Activated T-cell treated with anti-CD3 and anti-CD28 coated beads for 4 hours (primary cell): ENCODE data around the gene MTG2.
"Not testable (repeated sequence)": the region's sequence is repeated elsewhere in the genome, so short reads cannot be mapped to it uniquely, and the experiment has no call there.

ENCODE experiments used
- DNase-seq: peaks from one replicate; pipeline ENCODE4 v3.0.0-alpha.2; 2020

The MTG2 gene

DNA sequence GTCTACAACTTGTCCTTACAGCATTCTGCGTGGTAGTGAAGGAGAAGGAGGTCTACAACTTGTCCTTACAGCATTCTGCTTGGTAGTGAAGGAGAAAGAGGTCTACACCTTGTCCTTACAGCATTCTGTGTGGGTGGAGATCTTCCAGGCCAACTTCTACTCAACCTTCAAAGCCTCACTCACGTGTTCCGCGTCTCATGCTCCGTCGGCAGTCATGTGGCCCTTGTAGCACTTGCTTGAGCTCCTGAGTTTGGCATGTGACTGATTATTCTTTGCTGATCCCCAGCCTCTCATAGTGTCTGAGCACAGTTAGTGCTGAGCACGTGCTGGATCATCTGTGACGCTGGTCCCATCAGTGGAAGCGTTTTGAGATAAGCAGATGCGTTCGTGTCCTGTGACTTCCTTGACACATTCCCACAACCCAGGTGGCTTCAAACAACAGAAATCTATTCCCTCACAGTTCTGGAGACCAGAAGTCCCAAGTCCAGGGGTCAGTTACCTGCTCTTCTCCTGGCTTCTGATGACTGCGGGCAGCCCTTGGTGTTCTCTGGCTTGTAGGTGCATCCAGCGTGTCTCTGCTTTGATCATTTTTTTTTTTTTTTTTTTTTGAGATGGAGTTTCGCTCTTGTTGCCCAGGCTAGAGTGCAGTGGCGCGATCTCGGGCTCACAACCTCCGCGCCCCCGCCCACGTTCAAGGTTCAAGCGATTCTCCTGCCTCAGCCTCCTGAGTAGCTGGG is 36.6 kb upstream of the MTG2 start:
- no peak for DNase-seq

DNA sequence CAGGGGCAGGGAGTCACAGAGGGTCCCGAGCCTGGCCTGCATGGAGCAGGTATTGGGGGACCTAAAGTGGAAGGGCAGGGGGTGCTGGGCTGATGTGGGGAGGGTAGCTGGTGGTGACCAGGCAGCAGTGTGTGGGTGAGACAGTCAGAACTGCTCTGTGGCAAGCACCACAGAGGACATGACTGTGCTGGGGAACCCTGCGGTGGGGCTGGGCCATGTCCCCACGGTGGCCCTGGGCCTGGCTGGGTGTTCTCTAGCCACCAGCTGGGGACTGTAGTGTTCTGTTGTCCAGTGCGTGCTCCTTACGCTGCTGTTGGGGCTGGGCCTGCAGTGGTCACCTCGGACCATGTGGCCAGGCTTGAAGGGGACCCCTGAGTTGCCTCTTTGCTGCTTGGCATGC is 35.7 kb upstream of the MTG2 start:
- DNase-seq = no peak

DNA sequence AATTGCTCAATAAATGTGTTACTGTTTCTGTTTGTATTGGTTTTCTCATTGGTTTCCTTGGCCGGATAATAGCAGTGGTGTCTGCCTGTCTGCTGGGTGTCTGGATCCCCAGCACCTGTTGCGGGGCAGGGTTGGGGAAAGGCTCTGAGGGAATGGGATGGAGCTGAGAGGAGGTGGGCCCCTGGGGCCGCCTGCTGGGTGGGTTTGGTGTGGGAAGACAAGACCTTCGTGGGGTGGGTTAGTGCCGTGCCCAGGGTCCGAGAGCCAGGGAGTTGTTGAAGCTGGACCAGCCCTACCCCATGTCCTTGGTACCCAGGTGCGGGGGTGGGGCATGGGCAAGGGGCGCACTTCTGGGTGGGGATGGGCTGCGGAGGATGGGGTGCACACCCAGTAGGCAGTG is 35.3 kb upstream of the MTG2 start:
- no peak for DNase-seq

DNA sequence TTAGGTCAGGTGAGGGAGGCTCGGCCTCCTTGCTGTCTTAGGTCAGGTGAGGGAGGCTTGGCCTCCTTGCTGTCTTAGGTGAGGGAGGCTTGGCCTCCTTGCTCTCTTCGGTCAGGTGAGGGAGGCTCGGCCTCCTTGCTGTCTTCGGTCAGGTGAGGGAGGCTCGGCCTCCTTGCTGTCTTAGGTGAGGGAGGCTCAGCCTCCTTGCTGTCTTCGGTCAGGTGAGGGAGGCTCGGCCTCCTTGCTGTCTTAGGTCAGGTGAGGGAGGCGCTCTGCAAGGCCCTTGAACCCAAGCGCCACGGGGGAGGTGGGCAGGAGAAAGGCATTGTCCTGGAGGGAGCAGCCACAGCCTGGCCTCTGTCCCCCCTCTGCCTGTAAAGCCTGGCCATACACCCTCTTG is 34.4 kb upstream of the MTG2 start:
- not testable (repeated sequence) for DNase-seq

DNA sequence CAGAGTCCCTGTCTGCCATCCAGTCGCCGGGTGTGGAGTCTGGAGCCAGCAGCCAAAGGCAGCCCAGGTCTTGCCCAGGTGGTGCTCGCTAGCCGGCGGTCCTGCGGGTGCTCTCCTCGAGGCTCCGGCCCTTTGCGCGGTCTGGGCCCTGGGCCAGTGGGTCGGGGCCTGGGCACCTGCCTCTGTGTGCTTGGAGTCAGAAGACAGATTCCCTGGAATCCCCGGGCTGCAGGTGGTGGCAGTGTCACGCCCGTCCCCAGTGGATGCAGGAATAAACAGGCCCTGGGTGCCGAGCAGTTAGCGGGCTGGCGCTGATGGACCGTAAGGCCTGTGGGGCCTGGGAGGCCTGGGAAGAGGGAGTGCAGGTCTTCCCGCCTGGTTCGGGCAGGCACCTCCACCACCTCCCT is 33.9 kb upstream of the MTG2 start:
- DNase-seq = no peak

DNA sequence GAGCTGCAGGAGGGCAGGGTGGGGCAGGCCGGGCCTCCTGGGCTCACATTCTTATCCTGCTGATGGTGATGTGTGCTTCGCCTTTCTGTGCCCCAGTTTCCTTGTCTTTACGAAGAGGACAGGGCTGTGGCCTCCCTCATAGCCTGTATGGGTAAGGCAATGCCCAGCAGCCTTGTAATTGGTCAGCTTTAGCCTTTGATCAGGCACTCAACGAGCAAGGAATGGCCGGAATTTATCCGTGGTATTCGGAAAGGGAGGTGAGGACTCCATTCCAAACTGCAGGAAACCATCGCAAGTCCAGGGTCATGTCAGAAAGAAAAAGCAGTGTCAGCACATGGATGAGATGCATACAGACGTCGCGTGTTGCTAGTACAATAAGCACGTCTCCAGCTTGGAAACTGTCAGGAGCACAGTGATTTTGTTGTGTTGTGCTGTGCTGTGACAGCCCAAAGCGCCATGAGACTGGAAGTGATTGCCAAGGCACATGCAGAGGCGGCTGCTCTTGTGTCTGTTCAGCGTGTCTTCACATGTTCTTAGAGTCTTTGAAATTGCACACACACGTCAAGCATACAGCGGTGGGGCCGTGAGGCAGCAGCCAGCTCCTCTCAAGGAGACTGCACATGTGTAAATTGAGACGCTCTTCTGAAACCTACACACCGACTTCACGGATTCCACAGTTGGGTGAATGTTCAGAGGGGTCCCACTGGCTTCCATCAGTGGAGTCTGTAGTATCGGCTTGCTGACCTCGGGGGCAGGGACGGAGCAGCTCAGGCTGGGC is 33.1 kb upstream of the MTG2 start:
- DNase-seq = no peak

DNA sequence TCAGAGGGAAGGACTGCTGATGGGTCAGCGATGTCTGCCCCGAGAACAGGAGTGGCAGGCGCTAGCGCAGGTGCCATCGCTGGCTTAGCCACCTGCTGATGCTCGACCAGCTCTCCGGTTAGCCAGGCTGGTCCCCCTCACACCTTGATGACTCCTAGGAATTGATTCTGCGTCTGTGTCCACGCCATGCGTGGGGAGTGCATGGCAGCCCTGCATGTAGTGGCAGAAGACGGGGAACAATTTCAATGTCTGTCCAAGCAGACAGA is 32.6 kb upstream of the MTG2 start:
- no peak for DNase-seq

DNA sequence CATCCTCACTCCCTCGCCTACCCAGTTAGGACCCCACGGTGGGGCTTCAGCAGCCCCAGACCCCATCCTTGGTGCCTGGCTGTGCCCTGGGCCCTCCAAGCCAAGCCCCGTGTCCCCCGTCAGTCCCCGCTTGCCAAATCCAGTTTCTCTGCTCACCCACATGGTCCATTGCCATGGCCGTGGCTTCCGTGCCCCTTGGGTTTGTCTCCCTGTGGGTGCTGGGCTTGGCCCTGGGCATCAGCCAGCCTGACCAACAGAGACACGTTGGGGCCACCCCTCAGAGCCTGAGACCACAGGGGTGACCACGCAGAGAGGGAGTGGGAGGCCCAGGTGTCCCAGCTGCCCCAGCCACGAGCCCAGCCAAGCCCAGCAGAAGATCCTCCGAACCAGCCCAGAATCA is 31.6 kb upstream of the MTG2 start:
- no peak for DNase-seq

DNA sequence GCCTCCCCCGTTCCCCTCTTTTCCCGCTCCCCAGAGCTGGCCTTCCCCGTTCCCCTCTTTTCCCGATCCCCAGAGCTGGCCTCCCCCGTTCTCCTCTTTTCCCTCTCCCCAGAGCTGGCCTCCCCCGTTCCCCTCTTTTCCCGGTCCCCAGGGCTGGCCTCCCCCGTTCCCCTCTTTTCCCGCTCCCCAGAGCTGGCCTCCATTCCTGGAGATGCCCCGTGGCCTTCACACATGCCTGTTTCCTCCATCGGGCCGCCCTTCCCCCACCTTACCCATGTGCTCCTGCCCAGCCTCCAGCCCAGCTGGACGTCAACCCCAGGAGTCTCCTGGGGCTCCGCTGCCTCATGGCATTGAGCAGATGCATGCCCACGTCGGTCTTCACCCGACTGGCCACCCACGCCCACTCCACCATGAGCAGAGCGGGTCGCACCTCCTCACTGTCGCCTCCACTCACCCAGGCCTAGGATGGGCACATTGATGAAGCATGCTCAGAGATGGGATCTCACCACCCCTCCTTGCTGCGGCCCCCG is 30.9 kb upstream of the MTG2 start:
- DNase-seq = no peak

DNA sequence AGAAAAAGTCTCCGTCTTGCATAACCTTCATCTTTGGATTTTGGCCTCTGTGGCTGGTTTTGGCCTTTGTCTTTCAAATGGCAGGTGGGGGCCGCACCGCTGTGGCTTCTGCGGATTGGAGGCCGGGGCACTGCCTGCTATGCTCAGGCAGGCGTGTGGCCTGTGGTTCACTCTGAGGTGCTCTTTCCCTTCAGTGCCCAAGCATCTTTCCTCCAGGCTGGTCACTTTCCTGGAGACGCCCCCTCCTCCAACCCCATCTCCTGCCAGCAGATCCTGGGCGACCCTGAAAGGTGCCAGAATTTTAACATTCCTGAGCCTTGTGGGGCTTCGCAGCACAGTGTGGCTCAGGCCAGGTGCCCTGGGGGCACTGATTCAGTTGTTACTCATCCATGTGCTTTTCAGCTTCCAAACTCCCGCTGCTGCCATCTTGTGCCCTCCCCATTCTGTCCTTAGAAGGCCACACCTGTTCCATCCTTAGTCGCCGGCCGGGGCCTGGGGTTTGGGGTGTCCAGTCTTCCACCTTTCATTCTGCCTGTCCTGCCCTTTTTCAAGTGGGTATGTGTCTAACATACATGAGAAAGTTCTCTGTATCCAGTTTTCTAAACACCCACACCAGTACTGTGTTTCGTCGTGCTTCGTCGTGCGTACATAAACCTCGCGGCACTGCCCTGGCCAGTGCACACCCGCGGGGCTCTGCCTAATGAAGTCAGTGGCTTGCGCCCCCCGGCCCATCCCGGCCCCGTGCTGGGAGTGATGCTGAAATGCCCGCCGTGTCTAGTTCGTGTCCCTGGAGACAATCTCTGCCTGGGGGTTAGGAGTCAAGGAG is 27.2 kb upstream of the MTG2 start:
- no peak for DNase-seq

DNA sequence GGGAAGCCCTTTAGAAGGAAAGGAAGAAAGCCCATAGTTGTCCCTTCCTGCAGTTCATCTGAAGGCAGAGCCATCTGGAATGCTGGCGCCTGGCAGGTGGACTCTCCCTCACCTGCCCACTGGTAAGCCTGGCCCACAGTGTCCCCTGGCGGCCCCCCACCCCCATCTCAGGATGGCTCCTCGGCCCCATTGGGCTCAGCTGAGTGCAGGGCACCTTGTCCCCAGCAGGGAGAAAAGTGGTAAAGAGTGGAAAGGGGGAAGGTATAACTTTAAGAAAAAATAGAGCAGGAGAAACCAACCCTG is 26.6 kb upstream of the MTG2 start:
- DNase-seq = no peak

DNA sequence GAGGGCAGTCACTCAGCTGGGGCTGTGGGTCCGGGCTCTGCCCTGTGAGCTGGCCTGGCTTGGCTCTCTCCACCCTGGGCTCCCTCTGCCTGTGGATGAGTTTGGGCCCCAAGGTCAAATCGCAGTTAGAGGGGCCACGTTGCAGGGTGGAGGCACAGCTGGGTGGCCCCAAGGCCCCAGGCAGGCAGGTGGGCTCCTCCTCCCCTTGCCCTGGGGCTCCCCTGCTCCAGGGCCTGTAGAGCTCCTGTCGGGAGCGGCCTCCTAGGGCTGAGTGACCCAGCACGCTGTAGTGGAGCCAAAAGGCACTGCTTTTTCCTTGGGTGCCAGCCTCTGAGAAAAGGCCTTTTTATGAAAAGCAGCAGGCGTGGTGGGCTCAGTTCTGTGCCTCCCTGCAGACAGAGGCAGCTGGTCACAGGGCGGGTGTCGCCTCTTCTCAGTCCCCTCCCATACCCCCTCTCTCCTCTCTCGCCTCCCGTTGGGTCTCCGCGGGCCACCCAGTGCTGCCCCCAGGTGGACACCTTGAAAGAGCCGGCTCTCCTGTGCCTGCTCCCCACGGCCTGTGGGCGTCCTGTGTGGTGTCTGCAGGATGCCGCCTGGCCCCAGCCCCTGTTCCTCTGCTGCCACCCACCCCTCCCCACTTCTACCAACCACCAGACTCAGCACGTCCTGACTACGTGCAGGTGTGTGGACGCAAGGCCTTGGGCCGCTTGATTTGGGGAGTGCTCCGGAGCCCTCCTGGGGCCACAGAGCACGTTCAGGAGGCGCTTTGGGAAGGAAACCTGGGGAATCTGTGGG is 26.0 kb upstream of the MTG2 start:
- peak; percentile 64 for DNase-seq

DNA sequence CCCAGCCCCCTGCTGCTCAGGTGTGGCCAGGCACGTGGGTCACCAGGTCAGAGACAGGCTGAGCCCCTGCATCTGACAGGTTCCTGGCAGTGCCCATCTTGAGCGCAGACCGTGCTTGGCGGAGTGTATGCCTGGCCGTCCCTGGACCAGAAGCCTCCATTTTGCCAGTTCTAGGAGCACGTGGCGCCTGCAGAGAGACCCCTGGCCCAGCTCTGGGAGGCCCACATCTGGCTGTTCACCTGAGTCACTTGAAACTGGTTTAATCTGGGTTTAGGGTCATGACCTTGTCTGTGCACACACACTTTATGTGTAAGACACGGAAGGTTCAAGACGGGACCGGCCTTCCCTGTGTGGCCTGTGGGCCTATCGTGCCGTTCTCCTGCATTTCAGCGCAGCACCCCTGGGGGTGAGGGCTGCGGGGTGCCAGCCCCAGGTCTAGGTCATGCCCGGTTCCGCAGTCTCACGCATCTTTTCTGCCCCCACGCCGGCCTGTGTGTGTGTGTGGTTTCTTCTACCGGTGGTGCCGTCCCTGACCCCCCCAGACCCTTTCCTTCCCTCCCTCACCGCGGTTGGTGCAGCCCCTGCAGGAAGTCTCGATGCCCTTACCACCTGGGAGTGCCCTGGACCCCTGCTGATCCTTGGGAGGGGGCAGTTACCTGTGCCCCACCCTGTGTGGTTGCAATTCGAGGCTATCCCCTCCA is 25.3 kb upstream of the MTG2 start:
- DNase-seq = no peak

DNA sequence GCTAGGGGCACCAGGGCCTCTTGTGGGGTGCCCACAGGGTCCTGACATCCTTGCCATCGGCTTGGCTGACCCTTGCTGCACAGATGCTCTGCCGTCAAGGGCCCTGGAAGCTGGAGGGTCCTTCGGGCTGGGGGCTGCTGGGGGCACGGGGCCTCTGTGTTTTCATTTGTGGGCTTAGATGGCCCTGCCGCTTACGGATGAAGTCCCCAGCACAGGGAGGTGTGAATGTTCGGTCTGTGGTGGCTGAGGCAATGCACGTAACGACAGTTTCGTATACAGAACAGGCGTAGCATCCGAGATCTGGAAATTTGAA is 24.8 kb upstream of the MTG2 start:
- DNase-seq = no peak

DNA sequence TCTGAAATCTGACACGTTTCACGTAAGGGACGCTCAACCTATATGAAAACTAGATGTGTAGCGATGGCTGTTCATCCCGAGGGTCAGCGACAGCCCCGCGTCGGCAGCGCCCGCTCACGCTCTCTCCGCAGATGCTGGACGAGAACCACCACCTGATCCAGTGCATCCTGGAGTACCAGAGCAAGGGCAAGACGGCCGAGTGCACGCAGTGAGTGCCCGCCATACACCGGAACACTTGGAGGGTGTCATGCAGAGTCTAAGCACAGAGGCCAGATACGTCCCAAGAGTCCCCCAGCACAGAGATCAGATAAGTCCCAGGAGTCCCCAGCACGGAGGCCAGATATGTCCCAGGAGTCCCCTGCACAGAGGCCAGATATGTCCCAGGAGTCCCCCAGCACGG is 24.3 kb upstream of the MTG2 start:
- no peak for DNase-seq

DNA sequence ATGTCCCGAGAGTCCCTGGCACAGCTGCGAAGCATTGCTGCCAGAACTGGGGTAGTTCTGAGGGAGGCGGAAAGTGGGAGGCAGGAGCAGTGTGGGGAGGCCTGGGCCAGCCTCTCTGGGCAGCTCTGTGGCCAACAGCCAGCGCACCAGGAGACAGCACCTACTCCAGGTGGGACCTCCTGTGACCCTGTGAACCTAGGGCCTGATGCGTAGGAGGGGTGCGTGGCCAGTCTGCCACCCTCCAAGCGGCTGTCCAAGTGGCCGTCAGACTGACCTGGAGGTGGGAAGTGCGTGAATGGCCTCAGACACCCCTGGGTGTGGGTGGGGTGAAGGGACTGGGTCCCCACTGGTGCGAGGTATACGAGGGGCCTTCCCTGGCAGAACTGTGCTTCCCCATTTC is 23.8 kb upstream of the MTG2 start:
- DNase-seq = no peak

DNA sequence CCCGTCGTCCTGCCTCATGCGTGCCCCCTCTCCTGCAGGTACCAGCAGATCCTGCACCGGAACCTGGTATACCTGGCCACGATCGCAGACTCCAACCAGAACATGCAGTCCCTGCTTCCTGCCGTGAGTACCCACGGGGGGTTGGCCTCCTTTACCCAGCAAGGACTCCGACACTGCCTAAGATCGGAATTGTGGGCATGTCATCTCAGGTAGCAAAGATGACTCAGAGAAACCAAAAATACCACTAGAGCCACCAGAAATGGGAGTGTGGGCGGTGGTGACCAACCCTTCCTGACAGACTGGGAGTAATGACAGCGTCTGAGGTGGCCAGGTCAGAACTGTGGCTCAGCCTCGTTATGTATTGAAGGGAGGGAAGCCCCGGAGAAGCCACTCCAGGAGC is 23.0 kb upstream of the MTG2 start:
- no peak for DNase-seq

DNA sequence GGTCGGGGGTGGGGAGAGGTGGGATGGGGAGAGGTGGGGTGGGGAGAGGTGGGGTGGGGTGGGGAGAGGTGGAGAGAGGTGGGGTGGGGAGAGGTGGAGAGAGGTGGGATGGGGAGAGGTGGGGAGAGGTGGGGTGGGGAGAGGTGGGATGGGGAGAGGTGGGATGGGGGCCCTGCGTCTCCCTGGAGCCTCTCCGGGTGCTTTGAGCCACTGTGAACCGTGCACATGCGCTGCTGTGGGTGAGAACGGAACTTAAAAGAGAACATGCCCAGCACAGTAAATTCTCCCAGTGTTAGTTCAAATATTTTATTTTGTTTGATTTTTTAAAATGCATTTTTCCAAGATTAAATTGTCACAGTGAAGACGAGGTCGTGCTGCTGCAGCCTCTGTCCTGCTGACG is 22.6 kb upstream of the MTG2 start:
- no peak for DNase-seq

DNA sequence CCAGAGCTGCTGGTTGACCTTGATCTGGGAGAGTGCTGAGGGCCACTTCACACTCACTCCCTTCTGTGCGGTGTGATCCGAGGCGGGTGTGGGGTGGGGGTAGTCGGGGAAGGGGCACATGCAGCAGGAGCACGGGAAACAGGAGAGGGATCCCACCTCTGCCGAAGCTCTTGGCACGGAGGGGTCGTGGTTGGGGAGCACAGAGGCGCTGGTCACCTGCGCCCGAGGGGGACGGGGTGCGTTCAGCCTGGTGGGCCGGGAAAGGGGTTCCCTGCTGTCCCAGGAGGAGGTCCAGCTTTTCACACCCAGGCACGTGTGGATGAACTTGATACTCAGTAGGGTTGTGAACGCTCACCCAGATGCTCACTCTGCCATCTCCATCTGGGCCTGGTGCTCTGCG is 22.0 kb upstream of the MTG2 start:
- no peak for DNase-seq

DNA sequence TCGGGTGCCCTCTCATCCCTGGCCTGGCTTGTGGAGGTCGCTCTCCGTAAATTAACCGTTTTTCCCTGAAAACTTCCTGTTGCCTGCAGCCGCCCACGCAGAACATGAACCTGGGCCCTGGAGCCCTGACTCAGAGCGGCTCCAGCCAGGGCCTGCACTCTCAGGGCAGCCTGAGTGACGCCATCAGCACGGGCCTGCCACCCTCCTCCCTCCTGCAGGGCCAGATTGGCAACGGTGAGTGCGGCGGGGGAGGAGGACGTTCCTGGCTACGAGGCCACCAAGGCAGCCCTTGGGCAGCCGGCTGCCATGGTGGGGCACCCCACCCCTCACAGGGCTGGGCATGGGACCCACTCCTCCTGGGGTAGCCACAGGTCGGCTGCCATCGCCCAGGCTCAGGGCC is 21.5 kb upstream of the MTG2 start:
- no peak for DNase-seq

DNA sequence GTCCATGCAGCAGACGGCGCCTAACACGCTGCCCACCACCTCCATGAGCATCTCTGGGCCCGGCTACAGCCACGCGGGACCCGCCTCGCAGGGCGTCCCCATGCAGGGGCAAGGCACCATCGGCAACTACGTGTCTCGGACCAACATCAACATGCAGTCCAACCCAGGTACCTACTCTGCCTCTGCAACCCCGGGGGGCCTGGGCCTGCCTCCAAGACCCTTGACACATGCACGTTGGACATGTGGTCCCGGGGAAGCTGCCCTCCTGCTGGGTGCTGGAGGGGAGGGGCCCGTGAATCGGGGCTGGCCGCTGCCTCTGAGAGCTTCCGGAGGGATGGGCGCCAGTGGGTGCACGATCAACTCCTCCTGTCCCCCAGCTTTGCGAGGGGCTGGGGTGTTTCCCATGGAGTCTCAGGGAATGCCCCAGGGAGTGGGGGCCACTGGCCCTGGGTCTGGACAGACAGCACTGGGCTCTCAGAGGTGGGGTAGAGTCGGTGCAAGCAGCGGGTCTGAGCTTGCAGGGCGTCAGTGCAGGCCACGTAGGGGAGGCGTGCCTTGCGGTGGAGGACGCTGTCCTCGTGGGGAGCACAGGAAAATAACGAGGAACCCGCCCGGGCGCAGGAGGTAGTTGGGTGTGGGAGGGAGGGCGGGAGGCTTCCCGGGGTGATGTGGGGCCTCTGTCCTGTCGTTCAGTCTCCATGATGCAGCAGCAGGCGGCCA is 19.9 kb upstream of the MTG2 start:
- no peak for DNase-seq

DNA sequence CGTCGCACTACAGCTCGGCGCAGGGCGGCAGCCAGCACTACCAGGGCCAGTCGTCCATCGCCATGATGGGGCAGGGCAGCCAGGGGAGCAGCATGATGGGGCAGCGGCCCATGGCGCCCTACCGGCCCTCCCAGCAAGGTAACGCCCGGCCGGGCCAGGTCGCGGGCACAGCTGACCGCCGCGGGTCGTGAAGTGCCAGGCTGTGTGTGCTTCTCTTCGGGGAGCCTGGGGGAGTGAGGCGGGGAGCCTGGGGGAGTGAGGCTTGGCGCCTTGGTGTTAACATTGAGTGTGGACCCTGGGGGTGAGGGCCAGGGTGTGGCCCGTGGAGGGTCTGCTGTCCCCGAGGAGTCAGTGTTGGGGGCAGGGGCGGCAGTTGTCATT is 19.4 kb upstream of the MTG2 start:
- no peak for DNase-seq
